SJCRH30 (cell line): ENCODE measurements around the gene SLC29A3. TPM values are rescaled to one million over a fixed set of nuclear protein-coding genes. Genes with fewer than 3 reads are reported as not detected.

Experiments
- DNase-seq, 2 experiments: peaks; one replicate each; pipeline ENCODE4 v3.0.0-alpha.2; 2015 to 2020
- H3K27ac ChIP-seq: fragments of 250-450 bp; sonication (Bioruptor Pico); 2 replicates; pipeline ENCODE4 v1.5.1; 2020; ENCODE audit warnings: mild to moderate bottlenecking, moderate library complexity
- H3K27me3 ChIP-seq: fragments of 250-450 bp; sonication (Bioruptor Pico); 2 replicates; pipeline ENCODE4 v1.5.1; 2020; ENCODE audit warnings: mild to moderate bottlenecking, moderate library complexity
- H3K36me3 ChIP-seq: fragments of 250-450 bp; sonication (Bioruptor Pico); 2 replicates; pipeline ENCODE4 v1.5.1; 2020; ENCODE audit warnings: mild to moderate bottlenecking, moderate library complexity
- H3K4me1 ChIP-seq: fragments of 250-450 bp; sonication (Bioruptor Pico); 2 replicates; pipeline ENCODE4 v1.5.1; 2020; ENCODE audit warnings: mild to moderate bottlenecking, moderate library complexity
- H3K4me3 ChIP-seq: fragments of 250-450 bp; sonication (Bioruptor Pico); 2 replicates; pipeline ENCODE4 v1.5.1; 2020; ENCODE audit warnings: mild to moderate bottlenecking, moderate library complexity
- H3K9me3 ChIP-seq: fragments of 250-450 bp; sonication (Bioruptor Pico); replicated peaks from 2 replicates; pipeline ENCODE4 v1.5.1; 2020; ENCODE audit warnings: mild to moderate bottlenecking, moderate library complexity
- total RNA-seq: library from RNA; depleted of rRNA; stranded (reverse); fragments of >200 nt; shearing (Covaris generic); gene quantifications from 2 replicates; pipeline ENCODE4 v1.2.3, GENCODE V29; 2014

SLC29A3 gene
- total RNA-seq, 1 experiment from 2014 or later = 1.8 TPM

GRCh38 chr10:71337219-71337701 lies 18.2 kb downstream of the SLC29A3 start:
- no peaks in the 10 kb centered on the region for H3K9me3 ChIP-seq
- H3K4me3 ChIP-seq = no peak overlapping the region
- no peak overlapping the region for H3K27ac ChIP-seq
- H3K36me3 ChIP-seq = no peaks in the 10 kb centered on the region
- no peaks in the 10 kb centered on the region for H3K27me3 ChIP-seq
- no peak for DNase-seq
- no peaks in the 10 kb centered on the region for H3K4me1 ChIP-seq

GRCh38 chr10:71338728-71339495 lies 19.9 kb downstream of the SLC29A3 start:
- H3K27me3 ChIP-seq = no peaks in the 10 kb centered on the region
- no peaks in the 10 kb centered on the region for H3K36me3 ChIP-seq

GRCh38 chr10:71339796-71340589 lies 20.9 kb downstream of the SLC29A3 start:
- DNase-seq = no peak

More at GRCh38 chr10:71338728-71339495, 19.9 kb downstream of the SLC29A3 start:
- no peak overlapping the region for H3K27ac ChIP-seq
- DNase-seq = no peak
- no peak overlapping the region for H3K4me3 ChIP-seq
- H3K4me1 ChIP-seq = peaks cover 7% of the 10 kb centered on the region
- no peaks in the 10 kb centered on the region for H3K9me3 ChIP-seq

GRCh38 chr10:71342573-71343391 lies 23.7 kb downstream of the SLC29A3 start:
- no peaks in the 10 kb centered on the region for H3K9me3 ChIP-seq
- H3K4me3 ChIP-seq = no peak overlapping the region
- H3K27me3 ChIP-seq = no peaks in the 10 kb centered on the region
- H3K36me3 ChIP-seq = no peaks in the 10 kb centered on the region
- H3K27ac ChIP-seq = peak overlapping the region; percentile 57
- no peak for DNase-seq
- peaks cover 29% of the 10 kb centered on the region for H3K4me1 ChIP-seq

More at GRCh38 chr10:71339796-71340589, 20.9 kb downstream of the SLC29A3 start:
- H3K27me3 ChIP-seq = no peaks in the 10 kb centered on the region
- no peaks in the 10 kb centered on the region for H3K9me3 ChIP-seq
- peaks cover 18% of the 10 kb centered on the region for H3K4me1 ChIP-seq
- no peak overlapping the region for H3K27ac ChIP-seq
- no peak overlapping the region for H3K4me3 ChIP-seq
- no peaks in the 10 kb centered on the region for H3K36me3 ChIP-seq

- H3K36me3 ChIP-seq = no peaks in the 10 kb centered on the region
- H3K27me3 ChIP-seq = no peaks in the 10 kb centered on the region
- no peaks in the 10 kb centered on the region for H3K9me3 ChIP-seq
- peaks cover 29% of the 10 kb centered on the region for H3K4me1 ChIP-seq
- H3K4me3 ChIP-seq = no peak overlapping the region
- H3K27ac ChIP-seq = peak overlapping the region; percentile 57
- DNase-seq = peak; percentile 44 to 71
Observed at GRCh38 chr10:71343392-71343773, 24.3 kb downstream of the SLC29A3 start.

GRCh38 chr10:71344154-71344925 lies 25.3 kb downstream of the SLC29A3 start:
- DNase-seq = peak in 1 of 2 experiments; percentile 5
- Histone ChIP-seq H3K27me3 (no peaks in the 10 kb centered on the region), H3K27ac (peak overlapping the region; percentile 75), H3K4me1 (peaks cover 29% of the 10 kb centered on the region), H3K9me3 (no peaks in the 10 kb centered on the region), H3K36me3 (no peaks in the 10 kb centered on the region), H3K4me3 (no peak overlapping the region)

GRCh38 chr10:71344993-71345480 lies 26.0 kb downstream of the SLC29A3 start:
- H3K27ac ChIP-seq = peak overlapping the region; percentile 75
- no peaks in the 10 kb centered on the region for H3K36me3 ChIP-seq
- no peaks in the 10 kb centered on the region for H3K9me3 ChIP-seq
- peak overlapping the region; percentile 12; the same call in 1 of the 2 replicates for H3K4me3 ChIP-seq
- H3K27me3 ChIP-seq = no peaks in the 10 kb centered on the region
- peaks cover 29% of the 10 kb centered on the region for H3K4me1 ChIP-seq
- DNase-seq = peak; percentile 75 to 89

GRCh38 chr10:71345694-71346093 lies 26.6 kb downstream of the SLC29A3 start:
- Histone ChIP-seq H3K36me3 (no peaks in the 10 kb centered on the region), H3K27me3 (no peaks in the 10 kb centered on the region), H3K9me3 (no peaks in the 10 kb centered on the region), H3K4me1 (peaks cover 29% of the 10 kb centered on the region), H3K4me3 (no peak overlapping the region), H3K27ac (peak overlapping the region; percentile 75)
- no peak for DNase-seq

- H3K4me1 ChIP-seq = peaks cover 29% of the 10 kb centered on the region
- no peaks in the 10 kb centered on the region for H3K27me3 ChIP-seq
- DNase-seq = no peak
- H3K4me3 ChIP-seq = no peak overlapping the region
- H3K36me3 ChIP-seq = no peaks in the 10 kb centered on the region
- H3K9me3 ChIP-seq = no peaks in the 10 kb centered on the region
- no peak overlapping the region for H3K27ac ChIP-seq
Observed at GRCh38 chr10:71346731-71347130, 27.7 kb downstream of the SLC29A3 start.

- no peaks in the 10 kb centered on the region for H3K9me3 ChIP-seq
- no peak overlapping the region for H3K4me3 ChIP-seq
- no peak overlapping the region for H3K27ac ChIP-seq
- no peaks in the 10 kb centered on the region for H3K27me3 ChIP-seq
- DNase-seq = no peak
- peaks cover 29% of the 10 kb centered on the region for H3K4me1 ChIP-seq
- no peaks in the 10 kb centered on the region for H3K36me3 ChIP-seq
Observed at GRCh38 chr10:71347587-71348395, 28.7 kb downstream of the SLC29A3 start.

- Histone ChIP-seq H3K36me3 (no peaks in the 10 kb centered on the region), H3K4me3 (no peak overlapping the region), H3K27ac (no peak overlapping the region), H3K4me1 (peaks cover 22% of the 10 kb centered on the region), H3K9me3 (no peaks in the 10 kb centered on the region), H3K27me3 (no peaks in the 10 kb centered on the region)
- no peak for DNase-seq
Observed at GRCh38 chr10:71348850-71349249, 29.8 kb downstream of the SLC29A3 start.

- DNase-seq = no peak
- no peaks in the 10 kb centered on the region for H3K36me3 ChIP-seq
- no peak overlapping the region for H3K4me3 ChIP-seq
- no peak overlapping the region for H3K27ac ChIP-seq
- no peaks in the 10 kb centered on the region for H3K27me3 ChIP-seq
- no peaks in the 10 kb centered on the region for H3K9me3 ChIP-seq
- peaks cover 17% of the 10 kb centered on the region for H3K4me1 ChIP-seq
Observed at GRCh38 chr10:71349406-71349805, 30.3 kb downstream of the SLC29A3 start.

GRCh38 chr10:71351087-71351486 lies 32.0 kb downstream of the SLC29A3 start:
- no peaks in the 10 kb centered on the region for H3K9me3 ChIP-seq
- H3K27me3 ChIP-seq = no peaks in the 10 kb centered on the region
- H3K27ac ChIP-seq = no peak overlapping the region
- H3K36me3 ChIP-seq = no peaks in the 10 kb centered on the region
- DNase-seq = no peak
- no peak overlapping the region for H3K4me3 ChIP-seq
- peaks cover under 1% of the 10 kb centered on the region; the same call in 1 of the 2 replicates for H3K4me1 ChIP-seq
